PFSK-1 (cell line): ENCODE results near the gene SMC4.

Experiments used
- POLR2AphosphoS5 ChIP-seq: IDR thresholded peaks from 2 replicates; pipeline ENCODE4 v1.6.1; 2012; ENCODE audit warnings: low read depth, mild to moderate bottlenecking, control low read depth, low read length, moderate library complexity
- REST ChIP-seq, 2 experiments: IDR thresholded peaks; 2 replicates each; pipeline versions ENCODE4 v1.6.1 to v1.8.0; 2011 to 2012; ENCODE audit warnings: low read depth in 2 of 2, low read length in 2 of 2, control low read depth in 1 of 2, inconsistent platforms in 1 of 2, mild to moderate bottlenecking in 1 of 2, moderate library complexity in 1 of 2; ENCODE audit not compliant: insufficient read depth in 1 of 2
- SIN3A ChIP-seq: IDR thresholded peaks from 2 replicates; pipeline ENCODE4 v1.6.1; 2012; ENCODE audit warnings: mild to moderate bottlenecking, low read length, moderate library complexity, borderline replicate concordance; ENCODE audit not compliant: insufficient read depth
- TAF1 ChIP-seq: IDR thresholded peaks from 2 replicates; pipeline ENCODE4 v1.6.1; 2012; ENCODE audit warnings: low read length, control low read depth, borderline replicate concordance; ENCODE audit not compliant: insufficient read depth

DNA sequence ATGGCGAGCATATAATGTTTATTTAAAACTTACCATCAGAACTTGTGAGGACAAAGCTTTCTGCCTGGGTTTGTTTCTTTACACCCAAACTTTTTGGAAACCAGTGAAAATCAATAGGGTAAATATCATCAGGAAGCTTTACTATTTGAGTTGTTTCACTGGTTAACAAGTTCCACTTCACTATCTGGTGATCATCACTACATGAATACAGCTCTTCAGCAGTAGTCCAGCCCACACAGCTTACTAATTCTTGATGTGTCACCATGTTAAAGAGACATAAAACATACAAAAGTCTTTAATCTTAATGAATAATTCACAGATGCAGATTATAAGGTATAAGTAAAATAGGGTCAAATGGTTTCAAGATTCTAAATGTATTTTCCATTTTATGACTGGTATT is 18.0 kb upstream of the SMC4 start:
- TF ChIP-seq SIN3A (no peak), REST (IDR thresholded peaks at IDR 0.05; ENCODE audit: insufficient read depth in 1 of 2, low read depth in 2 of 2, low read length in 2 of 2) (no peak), TAF1 (no peak), POLR2AphosphoS5 (no peak)
